ENCODE results near the gene GPR25.
A peak's percentile ranks its signal among the peaks of the same experiment; 100 is the strongest.

Gene GPR25

DNA sequence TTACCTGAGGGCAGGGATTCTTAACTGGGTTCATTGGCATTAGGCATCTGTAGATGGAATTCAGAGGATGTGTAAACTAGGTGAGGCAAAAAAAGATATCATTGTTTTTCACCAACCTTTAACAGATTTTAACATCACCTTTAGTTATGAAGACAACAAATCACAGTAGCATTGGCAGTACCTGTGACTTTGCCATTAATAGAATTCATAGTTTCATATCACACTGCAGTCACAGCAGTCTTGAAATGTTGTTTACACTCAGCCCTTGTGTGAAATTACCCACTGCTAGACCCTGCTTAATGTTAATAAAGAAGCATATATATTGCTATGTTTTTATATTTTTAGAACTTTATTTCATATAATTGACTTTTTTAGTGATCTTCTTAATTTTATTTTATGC, 20.2 kb downstream of the GPR25 start:
- intact Hi-C loops (cut with DNase I): no loop called here
- no peak for DNase-seq

DNA sequence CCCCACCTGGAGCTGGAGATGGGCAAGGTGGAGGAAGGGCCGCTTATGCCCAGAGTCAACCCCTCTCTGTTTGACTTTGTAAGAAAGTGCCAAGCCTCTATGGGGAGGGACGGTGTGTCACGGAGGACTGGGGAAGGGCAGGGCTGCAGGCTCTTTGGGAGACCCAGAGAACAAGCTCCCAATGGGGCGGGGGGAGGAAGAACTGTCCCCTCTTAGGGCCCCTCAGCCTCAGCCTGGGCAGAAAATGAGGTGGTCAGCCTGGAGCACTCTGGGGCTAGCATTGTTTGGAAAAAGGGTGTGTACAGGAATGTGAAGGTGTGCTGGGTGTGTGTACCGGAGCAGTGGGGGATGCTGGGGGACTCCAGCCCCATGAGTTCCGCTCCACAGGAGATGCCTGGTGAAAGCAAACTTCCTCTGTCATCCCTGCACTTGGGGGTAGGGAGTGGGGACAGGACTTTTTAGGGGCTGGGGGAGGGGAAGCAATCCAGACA, 20.7 kb downstream of the GPR25 start:
- intact Hi-C loops (cut with DNase I): no loop called here
- peak in 1 of 10 donors; percentile 48 for DNase-seq

DNA sequence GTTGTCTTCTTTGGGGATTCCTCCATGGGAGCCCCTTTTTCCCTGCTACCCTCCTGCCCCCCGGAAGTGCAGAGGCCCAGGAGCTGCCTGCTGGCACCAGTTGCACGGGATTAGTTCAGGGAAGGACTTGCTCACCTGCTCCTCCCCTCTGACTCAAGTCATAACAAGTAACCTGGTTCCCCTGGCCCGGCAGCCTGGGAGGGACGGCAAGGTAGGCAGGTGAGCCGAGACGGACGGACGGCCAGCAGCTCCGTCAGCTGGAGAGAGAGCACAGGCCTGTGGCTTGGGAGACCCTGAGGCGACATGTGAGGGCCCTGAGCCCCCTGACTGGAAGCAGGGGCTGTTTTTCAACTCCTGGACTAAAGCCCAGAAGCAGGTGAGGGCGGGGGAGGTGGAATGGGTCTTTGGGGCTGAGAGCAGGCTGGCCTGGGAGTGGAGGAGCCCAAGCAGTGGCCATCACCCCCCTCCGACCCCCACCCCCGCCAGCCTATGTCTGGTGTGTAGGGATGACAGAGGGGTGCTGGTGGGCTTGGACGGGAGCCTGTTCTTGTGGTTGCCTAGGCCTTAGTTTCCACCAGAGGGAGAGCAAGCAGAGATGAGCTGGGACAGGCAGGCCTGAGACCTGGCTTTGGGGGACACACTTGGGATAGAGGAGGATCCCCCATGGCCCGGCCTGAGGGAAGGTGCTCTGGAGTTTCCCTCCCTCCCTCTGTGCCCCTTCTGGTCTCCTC, 22.1 kb downstream of the GPR25 start, which contains the start of gene INAVA:
INAVA (plus strand) TSS at position 189 of the 731 bp plus-strand sequence. CDS start 3,501 bp downstream, outside the sequence.
- peak in 2 of 10 donors; percentile 58 to 81 for DNase-seq
- intact Hi-C loops (cut with DNase I): no loop called here

DNA sequence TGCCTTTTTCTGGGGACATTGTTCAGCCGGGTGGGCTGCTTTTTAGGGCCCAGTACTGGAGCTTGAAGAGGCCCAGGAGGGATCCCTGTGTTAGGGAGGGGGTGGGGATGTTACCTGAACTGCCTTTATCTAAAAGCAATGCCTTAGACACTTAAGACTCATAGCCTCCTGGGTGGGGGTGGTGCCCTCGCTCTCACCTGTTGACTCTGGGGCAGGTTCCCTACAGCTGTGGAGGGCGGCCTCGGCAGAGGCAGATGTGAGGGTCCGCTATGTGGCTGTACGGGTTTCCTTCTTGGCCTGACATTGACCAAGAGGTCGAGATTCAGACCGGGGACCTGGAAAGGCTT, 22.6 kb downstream of the GPR25 start:
- intact Hi-C loops (cut with DNase I): no loop called here
- peak in 1 of 10 donors; percentile 12 for DNase-seq

DNA sequence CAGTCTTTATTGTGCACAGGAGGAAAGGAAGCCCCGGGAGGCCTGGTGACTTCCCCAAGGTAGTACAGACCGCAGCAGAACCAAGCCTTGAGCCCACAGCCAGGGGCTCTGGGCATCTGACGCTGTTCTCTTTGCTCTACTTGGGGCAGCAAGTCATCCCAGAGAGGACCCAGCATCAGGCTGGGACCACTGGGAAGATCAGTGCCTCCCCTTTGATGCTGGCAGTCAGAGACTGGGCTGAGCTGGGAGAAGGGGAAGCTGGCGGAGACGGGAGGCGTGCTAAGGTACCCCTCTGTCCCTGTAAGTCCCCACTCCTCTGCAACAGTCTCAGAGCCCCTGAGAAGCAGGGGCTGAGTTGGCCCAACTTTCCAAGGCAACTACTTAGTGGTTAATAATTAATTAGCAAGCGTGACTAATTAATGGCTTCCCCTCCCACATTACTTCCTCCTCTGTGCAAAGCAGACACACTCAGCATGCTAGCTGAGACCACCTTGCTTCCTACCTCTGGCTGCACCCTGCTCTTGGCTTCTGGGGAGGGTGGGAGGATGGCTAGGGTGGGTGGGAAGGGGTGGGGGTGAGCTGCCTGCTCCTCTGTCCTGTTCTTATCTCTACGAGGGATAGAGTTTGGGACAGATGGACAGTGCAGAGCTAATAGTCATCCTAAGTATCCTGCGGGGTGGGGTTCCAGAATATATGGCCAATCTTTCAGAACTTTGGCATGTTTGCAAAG, 23.2 kb downstream of the GPR25 start:
- peak in 1 of 10 donors; percentile 61 for DNase-seq
- intact Hi-C loops (cut with DNase I): no loop called here

DNA sequence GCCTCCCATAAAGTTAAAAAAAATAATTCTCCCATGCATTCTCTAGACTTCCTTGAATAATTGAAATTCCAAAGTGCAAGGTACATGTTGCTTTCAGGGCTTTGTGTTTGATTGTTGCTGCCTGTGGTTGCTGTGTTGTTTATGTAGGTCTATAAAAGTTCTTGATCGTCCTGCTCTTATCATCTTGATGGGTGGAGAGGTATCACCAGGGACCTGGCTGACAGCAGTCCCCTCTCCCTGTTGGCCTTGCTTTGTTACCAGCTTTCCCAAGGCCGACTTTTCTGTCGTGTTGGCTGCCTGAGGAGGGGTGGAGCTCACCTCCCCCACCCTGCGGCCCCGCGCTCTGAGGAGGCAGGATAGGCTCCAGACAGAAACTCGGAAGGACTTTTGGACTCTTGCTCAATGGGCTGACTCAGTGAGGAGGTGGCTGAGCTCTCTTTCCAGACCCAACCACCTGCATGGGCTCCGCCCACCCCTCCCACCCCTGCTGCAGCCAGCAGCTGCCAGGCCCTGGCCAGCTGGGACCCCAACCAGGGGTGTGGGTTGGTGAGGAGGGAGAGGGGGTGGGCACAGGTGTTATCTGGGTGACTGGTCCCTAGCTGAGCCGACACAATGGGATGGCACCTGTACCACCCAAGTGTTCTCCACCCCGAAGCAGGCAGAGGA, 23.9 kb downstream of the GPR25 start:
- peak in 1 of 10 donors; percentile 70 for DNase-seq
- intact Hi-C loops (cut with DNase I): no loop called here

- intact Hi-C loops (cut with DNase I): no loop called here
- no peak for DNase-seq
These were observed 24.5 kb downstream of the GPR25 start for GRCh38 chr1:200897259-200897658.

DNA sequence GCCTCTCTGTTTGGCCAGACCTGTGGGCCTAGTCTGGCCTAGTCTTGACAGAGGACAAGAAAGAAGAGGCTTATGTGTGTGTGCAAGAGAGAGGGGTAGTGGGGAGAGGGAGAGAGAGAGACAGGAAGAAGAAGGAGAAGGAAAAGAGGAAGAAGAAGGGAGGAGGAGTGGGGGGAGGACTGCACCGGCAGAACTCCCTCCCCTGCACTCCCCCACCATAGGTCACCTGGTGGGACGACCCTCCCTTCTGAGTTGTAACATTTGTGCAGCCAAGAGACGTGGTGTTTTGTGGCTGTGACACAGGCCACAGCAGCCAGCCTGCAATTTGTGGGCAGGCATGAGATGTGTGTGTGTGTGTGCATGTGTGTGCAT, 26.2 kb downstream of the GPR25 start:
- intact Hi-C loops (cut with DNase I): no loop called here
- DNase-seq: peak in 1 of 10 donors; percentile 17

DNA sequence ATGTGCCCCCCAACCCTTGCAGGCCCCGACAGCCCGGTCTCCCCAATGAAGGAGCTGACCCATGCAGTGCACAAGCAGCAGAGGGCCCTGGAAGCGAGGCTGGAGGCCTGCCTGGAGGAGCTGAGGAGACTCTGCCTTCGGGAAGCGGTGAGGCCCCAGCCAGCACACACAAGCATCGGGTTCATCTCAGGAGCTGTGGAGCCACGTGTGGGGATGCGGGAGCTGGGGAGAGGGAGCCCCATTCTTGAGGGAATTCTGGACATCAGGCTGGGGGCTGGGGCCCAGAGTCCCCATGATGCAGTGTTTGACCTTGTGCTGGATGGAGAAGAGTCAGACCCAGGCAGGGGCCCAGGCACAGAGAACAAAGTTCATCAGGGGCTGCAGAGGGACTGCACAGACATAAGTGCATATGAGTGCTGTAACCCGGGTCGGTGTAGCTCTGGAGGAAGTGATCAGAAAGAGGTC, 26.7 kb downstream of the GPR25 start:
- intact Hi-C loops (cut with DNase I): no loop called here
- peak in 2 of 10 donors; percentile 70 to 76 for DNase-seq

DNA sequence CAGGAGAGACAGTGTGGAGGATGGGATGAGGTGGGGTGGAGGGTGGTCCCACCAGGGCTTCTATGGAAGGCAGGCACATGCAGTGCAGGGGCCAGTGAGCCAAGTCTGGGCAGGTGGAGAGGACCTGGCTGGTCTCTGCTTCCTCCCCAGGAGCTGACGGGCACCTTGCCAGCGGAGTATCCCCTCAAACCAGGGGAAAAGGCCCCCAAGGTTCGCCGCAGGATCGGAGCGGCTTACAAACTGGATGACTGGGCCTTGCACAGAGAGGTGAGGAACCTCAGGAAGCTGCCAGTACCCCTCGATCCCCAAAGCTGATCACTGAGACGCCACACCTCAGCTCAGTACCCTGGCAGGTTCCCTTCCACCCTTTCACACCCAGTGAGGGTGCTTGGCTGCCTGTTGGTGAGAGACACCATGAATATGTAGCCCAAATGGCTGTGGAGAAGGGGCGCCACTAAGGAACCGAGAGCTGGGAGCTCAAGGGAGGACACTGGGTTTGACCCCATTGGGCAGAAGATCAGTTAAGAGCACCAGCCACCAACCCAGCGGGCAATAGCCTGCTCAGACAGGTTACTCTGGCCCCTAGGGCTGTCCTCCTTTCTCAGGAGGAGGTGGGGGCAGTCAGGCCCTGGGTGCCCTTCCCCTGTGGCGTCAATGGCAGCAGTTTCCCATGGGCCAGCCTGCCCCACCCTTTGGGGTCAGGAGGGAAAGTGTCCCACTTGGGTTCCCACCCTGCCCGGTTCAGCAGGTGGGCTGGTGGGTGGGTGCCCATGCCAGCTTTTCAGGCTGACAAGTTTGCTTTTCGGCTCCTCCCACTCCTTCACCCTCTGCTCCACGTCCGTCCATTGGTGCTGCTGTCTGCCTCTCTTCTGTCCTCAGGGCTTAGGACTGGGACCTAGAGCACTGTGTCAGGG, 27.4 kb downstream of the GPR25 start:
- peak in 2 of 10 donors; percentile 51 to 77 for DNase-seq
- intact Hi-C loops (cut with DNase I): no loop called here

DNA sequence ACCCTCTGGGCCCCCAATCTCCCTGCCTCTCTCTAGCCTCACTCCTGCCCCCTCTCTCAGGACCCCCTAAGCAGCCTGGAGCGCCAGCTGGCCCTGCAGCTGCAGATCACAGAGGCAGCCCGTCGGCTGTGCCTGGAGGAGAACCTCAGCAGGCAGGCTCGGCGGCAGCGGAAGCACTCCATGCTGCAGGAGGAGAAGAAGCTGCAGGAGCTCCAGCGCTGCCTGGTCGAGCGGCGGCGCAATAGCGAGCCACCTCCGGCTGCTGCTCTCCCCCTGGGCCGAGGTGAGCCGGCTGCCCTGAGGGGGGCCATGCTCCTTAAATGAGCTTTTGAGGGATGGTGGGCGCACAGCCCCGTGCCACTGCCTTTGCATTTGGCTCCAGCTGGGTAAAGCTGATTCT, 28.1 kb downstream of the GPR25 start:
- intact Hi-C loops (cut with DNase I): no loop called here
- peak in 1 of 10 donors; percentile 84 for DNase-seq

DNA sequence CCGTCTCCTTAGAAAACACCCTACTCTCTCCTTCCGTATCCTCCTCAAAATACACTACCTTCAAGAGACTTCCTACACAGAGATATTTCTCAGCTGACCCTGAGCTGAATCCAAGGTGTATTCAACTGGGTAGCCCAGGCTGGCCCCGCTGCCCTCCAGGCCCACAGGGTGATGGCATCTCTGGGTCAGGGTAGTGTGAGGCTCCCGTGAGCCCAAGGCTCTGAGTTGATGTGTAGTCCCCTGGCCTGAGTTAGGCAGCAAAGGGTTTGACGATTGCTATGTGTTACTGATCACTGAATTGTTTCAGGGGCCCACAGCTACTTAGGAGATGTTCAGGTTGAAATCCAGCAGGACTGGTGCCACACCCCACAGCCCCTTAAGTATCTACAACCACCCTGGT, 28.6 kb downstream of the GPR25 start:
- intact Hi-C loops (cut with DNase I): no loop called here
- peak in 1 of 10 donors; percentile 30 for DNase-seq

DNA sequence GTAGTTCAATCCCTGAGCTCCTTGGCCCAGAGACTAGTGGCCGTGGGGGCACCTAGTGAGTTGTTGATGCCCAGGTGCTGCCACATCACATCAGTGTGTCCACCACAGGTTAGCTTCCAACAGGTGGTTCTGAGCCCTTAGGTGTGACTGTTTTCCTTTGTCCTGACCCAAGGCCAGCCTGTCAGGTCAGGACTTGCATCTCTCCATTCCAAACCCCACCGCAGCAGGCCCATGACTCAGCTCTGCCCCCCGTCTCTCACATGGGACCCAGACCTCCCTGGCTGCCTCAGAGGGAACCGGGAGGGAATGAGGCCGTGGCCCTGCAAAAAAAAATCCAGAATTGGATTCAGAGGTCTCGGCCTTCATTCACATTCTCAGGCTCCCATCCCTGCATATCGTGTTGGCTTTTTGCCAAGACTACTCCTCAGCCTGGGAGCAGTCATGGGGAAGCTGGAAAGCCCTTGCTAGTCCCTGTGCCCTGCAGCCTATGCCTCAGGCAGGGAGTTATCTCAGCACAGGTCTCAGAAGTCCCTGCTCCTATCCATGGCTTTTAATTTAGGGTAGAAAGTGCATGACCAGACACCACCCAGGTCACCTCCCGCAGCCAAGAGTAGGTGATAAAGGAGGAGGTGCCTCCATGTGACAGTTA, 29.1 kb downstream of the GPR25 start:
- DNase-seq: peak in 2 of 10 donors; percentile 58 to 79
- intact Hi-C loops (cut with DNase I): no loop called here

DNA sequence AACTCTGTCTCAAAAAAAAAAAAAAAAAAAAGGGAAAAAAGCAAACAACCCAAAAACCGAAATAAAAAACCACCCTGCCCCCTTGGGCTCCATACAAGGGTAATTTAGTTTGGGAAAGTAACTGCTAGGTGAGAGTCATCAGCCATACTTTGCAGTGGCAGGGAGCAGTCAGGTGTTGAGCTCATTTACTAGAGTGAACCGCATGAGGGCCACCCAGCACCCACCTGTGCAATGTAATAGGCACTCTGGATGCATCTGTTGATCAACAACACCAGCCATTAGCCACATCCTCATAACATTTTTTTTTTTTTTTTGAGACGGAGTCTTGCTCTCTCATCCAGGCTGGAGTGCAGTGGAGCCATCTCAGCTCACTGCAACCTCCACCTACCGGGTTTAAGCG, 31.0 kb downstream of the GPR25 start:
- DNase-seq: peak in 1 of 10 donors; percentile 3
- intact Hi-C loops (cut with DNase I): no loop called here

DNA sequence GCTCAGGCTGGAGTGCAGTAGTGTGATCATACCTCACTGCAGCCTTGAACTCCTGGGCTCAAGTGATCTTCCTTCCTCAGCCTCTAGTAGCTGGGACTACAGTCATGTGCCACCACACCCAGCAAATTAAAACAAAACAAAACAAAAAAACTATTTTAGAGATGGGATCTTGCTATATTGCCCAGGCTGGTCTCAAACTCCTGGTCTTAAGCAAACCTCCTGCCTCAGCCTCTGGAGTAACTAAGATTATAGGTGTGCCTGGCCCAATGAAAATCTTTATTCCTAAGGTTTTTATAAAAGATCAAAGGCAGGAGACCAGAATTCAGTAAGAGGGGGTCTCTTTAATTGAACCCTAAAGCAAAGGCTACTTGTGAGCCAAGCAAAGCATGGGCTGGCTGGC, 32.0 kb downstream of the GPR25 start:
- DNase-seq: no peak

GRCh38 chr1:200905411-200906052, 32.8 kb downstream of the GPR25 start:
- peak in 1 of 10 donors; percentile 1 for DNase-seq
- intact Hi-C loops (cut with DNase I): no loop called here

More for the DNA sequence above, 32.0 kb downstream of the GPR25 start:
- intact Hi-C loops (cut with DNase I): no loop called here

- DNase-seq: peak in 1 of 10 donors; percentile 22
- intact Hi-C loops (cut with DNase I): no loop called here
These were observed 33.7 kb downstream of the GPR25 start for GRCh38 chr1:200906491-200906890.

DNA sequence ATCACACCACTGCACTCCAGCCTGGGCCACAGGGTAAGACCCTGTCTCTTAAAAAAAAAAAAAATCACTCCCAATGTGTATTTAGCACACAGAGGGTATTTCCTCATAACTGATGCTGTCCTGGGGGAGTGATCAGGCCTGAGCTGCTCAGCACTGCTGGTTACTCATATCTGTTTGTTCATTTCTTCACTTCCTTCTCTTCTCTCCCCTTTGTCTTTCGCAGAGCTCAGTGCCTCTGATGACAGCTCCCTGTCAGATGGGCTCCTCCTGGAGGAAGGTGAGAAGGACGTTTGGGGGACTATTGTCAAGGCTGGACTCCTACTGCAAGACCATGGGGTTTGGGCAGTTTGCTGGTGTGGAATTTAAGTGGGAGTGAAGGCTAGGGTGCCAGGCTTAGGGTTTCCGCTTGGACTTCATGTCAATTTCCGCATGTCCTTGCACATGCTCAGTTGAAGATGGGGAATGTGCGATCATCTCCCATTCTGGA, 34.9 kb downstream of the GPR25 start:
- intact Hi-C loops (cut with DNase I): no loop called here
- peak in 1 of 10 donors; percentile 22 for DNase-seq

All from posterior cingulate gyrus (tissue), 11 donors.